HEK293T (cell line): ENCODE data around the gene BRMS1.

ENCODE experiments used
- ARNT ChIP-seq: fragments of 450-650 bp; IDR thresholded peaks from 2 replicates; pipeline ENCODE4 v1.6.1; 2017; ENCODE audit warnings: mild to moderate bottlenecking
- HDGF ChIP-seq: fragments of 450-650 bp; IDR thresholded peaks from 2 replicates; pipeline ENCODE4 v1.6.1; 2017; ENCODE audit warnings: antibody characterized with exemption, borderline replicate concordance

DNA sequence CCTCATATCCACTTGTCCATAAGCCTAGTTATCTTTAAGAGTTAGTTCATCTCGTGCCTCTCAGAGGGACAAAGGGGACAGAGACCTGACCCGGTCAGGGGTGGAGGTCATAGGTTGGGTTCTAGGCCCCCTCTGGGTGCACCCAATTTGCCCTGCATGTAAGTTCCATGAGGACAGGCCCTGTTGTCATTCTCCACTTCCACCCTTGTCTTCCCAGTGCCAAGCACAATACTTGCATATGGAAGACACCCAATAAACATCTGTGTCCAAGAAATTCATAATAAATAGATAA lies 54.6 kb downstream of the BRMS1 start:
- TF ChIP-seq ARNT, result no peak
- no peak for TF ChIP-seq HDGF
